ENCODE measurements around the gene SLC6A2.
"Not testable (repeated sequence)": the region's sequence is repeated elsewhere in the genome, so short reads cannot be mapped to it uniquely, and the experiment has no call there.

SLC6A2 gene

GRCh38 chr16:55655897-55656681 is at the start of gene SLC6A2:
Gene SLC6A2, plus strand, starts transcription at chr16:55655988. Its CDS starts 707 bp downstream, at chr16:55656695.
- no peak for DNase-seq

- no peak for DNase-seq
Observed at GRCh38 chr16:55613613-55614335, 42.0 kb upstream of the SLC6A2 start.

DNA sequence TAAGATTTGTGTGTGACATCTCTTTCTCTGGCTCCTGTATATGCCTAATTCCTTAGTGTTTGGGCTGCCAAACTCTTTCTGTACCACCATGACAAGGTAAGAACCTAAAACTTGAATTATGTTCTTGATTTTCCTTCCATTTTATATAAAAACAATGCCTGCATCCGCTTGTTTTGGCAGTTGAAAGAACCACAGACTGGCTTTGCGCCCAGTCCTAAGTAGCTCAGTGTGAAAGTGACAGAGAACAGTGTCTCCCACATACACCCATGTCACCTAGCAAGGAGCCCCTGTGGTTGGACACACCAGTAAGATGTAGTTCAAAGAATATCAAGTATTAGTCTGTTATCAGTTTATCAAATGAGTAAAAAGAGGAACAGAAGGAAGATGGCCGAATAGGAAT is 40.7 kb upstream of the SLC6A2 start:
- DNase-seq, result no peak

DNA sequence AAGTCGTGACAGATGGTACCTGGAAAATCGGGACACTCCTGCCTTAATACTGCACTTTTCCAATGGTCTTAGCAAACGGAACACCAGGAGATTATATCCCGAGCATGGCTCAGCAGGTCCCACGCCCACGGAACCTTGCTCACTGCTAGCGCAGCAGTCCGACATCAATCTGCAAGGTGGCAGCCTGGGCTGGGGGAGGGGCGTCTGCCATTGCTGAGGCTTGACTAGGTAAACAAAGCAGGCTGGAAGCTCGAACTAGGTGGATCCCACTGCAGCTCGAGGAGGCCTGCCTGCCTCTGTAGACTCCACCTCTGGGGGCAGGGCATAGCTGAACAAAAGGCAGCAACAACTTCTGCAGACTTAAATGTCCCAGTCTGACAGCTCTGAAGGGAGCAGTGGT is 40.1 kb upstream of the SLC6A2 start:
- DNase-seq, result not testable (repeated sequence)

- DNase-seq, result no peak
Observed at GRCh38 chr16:55621771-55622170, 34.0 kb upstream of the SLC6A2 start.

DNA sequence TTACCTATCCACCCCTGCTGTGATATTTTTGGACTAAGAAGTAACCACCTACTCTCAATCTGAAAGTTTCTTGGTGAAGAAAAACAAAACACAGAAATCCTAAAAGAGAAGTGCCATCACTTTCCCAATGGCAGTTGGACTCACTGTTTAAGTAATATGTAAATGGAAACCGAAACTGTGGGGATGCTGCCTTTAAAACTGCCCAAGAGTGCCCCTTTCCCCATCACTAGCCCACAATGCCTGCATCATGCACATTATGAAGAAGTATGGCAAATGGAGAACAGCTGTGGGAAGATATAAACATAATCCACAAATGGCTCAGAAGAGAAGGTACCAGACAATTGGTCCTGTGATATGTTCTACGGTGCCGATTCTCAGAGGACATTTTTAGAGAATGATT is 33.5 kb upstream of the SLC6A2 start:
- no peak for DNase-seq

GRCh38 chr16:55622930-55623561 is 32.7 kb upstream of the SLC6A2 start:
- no peak for DNase-seq

DNA sequence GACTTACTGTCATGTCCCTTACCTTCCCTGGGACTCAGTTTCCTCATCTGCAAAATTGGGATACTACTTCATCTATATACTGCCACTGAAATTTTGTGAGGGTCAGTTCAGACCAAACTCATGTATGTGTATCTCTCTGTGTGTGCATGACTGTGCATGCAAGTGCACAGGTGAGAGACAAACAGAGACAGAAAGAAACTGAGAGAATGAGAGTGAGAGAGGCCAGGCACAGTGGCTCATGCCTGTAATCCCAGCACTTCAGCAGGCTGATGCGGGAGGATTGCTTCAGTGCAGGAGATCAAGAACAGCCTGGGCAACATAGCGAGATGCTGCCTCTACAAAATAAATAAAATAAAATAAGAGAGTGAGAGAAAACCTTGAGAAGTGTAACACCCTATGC is 32.1 kb upstream of the SLC6A2 start:
- no peak for DNase-seq

DNA sequence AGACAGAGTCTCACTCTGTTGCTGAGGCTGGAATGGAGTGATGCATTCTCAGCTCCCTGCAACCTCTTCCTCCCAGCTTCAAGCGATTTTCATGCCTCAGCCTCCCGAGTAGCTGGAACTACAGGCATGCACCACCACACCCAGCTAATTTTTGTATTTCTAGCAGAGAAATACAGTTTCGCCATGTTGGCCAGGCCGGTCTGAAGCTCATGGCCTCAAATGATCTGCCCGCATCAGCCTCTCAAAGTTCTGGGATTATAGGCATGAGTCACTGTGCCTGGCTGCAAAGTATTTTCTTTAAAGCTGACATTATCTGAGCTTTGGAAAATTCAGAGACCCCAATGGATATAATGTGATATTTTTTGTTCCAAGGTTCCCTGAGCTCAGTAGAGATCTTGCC is 31.1 kb upstream of the SLC6A2 start:
- DNase-seq, result no peak

DNA sequence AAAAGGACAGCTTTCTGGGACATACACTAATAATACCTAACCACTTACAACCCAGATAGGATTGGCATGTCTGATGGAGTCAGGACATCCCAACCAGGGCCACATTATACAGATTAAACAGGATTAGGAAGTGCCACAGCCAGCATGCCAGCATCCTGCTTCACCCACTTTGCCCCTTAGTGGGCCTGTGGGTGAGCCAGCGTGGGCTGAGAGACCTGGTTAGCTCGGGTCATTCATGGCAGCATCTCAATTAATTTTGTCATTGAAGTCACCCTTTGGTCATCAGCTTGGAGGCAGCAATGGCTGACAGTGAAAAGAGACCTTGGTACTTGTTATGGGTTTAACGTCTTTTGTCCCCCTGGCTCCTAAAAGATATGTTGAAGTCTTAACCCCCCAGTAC is 29.9 kb upstream of the SLC6A2 start:
- DNase-seq, result no peak

- DNase-seq, result no peak
Observed at GRCh38 chr16:55628306-55628968, 27.4 kb upstream of the SLC6A2 start.

GRCh38 chr16:55630774-55631173 is 25.0 kb upstream of the SLC6A2 start:
- no peak for DNase-seq

GRCh38 chr16:55632259-55632658 is 23.5 kb upstream of the SLC6A2 start:
- DNase-seq, result no peak

- DNase-seq, result no peak
Observed at GRCh38 chr16:55634193-55634592, 21.6 kb upstream of the SLC6A2 start.

GRCh38 chr16:55638256-55638655 is 17.5 kb upstream of the SLC6A2 start:
- DNase-seq, result no peak

GRCh38 chr16:55640701-55641327 is 15.0 kb upstream of the SLC6A2 start:
- DNase-seq, result no peak

DNA sequence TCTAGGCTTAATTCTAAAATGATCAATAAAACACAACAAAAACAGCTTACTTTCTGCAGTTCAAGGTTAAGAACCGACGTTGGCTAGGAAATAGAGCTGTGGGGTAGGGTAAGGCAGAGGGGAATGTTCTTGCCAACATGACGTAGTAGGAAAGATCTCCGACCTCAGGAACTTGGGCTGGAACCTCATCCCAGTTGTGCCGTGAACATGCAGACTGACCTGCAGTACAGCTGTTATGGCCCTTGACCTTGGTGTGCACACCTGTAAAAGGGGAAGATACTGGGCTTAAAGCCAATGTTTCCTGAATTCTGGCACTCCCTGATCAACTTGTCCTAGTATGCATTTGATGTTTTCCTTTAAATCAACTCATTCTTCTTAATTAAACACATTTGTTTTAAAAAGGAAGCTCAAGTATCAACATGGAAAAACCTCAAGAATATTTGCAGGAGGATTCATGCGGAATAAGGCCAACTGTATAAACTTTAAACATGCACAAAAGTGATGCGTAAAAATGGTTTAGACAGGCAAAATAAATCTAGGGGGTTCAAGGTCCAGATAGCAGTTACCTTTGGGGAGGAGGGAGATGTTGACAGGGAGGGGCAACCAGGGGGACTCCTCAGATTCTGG is 14.2 kb upstream of the SLC6A2 start:
- DNase-seq, result no peak

DNA sequence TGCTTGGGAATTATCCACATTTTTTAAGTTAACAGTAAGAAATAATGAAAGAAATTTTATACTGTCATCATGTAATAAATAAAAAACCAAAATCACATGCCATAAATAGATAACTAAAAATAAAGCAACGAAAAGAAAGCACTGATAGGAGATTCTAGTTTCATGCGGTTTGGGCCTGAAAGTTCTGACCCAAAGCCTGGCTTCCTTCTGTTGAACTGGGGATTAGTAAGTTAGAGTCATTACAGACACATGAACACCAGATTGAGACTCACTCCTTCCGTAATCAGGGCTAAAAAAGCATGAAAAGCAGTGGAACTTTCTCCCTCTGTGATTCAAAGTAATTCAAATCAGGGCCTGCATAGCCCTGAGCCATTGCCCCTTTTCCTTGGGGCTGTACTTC is 13.2 kb upstream of the SLC6A2 start:
- no peak for DNase-seq

DNA sequence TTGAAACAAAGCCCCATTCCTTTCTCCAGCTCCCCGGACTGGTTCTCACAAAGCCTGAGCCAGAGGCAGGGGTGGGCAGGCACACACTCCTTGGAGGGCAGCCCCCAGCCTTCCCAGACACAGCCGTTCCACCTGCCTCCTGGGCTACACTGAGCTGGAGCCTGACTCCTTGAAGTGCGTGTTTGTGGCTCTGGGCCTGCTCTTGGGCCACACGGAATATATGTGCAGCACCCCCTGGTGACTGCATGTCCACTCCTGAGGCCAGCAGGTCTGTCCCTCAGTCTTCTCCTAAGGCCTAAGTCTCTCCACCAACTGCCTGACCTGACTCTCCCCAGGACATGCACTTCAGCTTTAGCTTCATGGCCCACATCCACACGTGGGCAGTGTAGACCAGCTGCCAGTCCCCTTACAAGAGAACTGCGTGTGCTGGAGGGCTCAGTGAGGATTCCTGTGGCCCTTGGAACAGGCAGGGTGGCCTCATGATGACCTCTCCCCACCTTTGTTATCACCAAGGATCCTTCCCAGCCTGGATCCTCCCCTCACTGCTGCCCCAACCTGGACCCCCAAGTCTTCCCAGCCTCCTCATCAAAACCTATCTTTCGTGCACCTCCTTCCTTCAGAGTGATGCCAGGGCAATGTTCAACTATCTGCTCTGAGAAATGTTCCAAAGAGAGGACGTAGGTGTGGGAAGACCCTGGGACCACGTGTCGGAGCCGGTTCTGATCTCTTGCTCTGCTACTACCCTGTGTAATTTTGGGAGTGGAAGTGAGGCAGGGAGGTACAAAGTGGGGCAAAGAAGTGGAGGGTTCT is 12.4 kb upstream of the SLC6A2 start:
- DNase-seq, result no peak

- DNase-seq, result no peak
Observed at GRCh38 chr16:55645986-55646385, 9.8 kb upstream of the SLC6A2 start.

GRCh38 chr16:55647343-55647742 is 8.4 kb upstream of the SLC6A2 start:
- DNase-seq, result no peak

DNA sequence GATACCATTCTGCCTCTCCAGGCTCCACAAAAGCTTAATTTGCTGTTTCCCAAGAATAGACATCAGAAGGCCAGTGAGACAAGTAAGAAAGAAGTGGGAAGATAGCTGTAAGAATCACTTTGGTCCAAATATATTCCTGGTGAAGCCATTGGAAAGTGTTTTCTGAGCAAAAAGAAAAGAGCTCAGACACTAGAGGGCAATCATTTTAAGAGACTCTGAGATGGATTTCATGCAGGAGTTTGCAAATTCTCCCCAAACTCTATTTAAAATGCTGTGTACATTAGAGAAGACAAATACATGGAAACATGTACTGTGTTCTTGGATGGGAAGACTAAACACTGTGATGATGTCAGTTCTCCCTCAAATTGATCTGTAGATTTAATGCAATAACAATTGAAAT is 8.0 kb upstream of the SLC6A2 start:
- DNase-seq, result no peak

All from CD4-positive, alpha-beta T cell treated with Interleukin-1 beta for 1 hour (primary cell).